Middle frontal gyrus (tissue), 1 donor: ENCODE measurements around the gene NXPE4.
"Not testable (repeated sequence)": the region's sequence is repeated elsewhere in the genome, so short reads cannot be mapped to it uniquely, and the experiment has no call there.

ENCODE experiments used
- DNase-seq: peaks from one replicate; pipeline ENCODE4 v3.0.0-alpha.2; 2015; ENCODE audit warnings: low spot score; ENCODE audit errors: extremely low spot score

Gene NXPE4

GRCh38 chr11:114595571-114595970, at the start of gene NXPE4:
NXPE4 (minus strand) TSS chr11:114595786; CDS start chr11:114594759, 1,027 bp downstream.
- no peak for DNase-seq

- DNase-seq, result not testable (repeated sequence)
Measured at GRCh38 chr11:114639440-114639839, 43.9 kb upstream of the NXPE4 start.

- DNase-seq, result not testable (repeated sequence)
Measured at GRCh38 chr11:114631445-114631965, 35.9 kb upstream of the NXPE4 start.

- no peak for DNase-seq
Measured at GRCh38 chr11:114625294-114625693, 29.7 kb upstream of the NXPE4 start.

- DNase-seq, result no peak
Measured at GRCh38 chr11:114624455-114625207, 29.0 kb upstream of the NXPE4 start.

- DNase-seq, result no peak
Measured at GRCh38 chr11:114623720-114624119, 28.1 kb upstream of the NXPE4 start.

GRCh38 chr11:114622858-114623257, 27.3 kb upstream of the NXPE4 start:
- DNase-seq, result no peak

- DNase-seq, result no peak
Measured at GRCh38 chr11:114621950-114622809, 26.6 kb upstream of the NXPE4 start.

- DNase-seq, result no peak
Measured at GRCh38 chr11:114621072-114621471, 25.5 kb upstream of the NXPE4 start.

GRCh38 chr11:114619659-114620173, 24.1 kb upstream of the NXPE4 start:
- no peak for DNase-seq

GRCh38 chr11:114618139-114618538, 22.6 kb upstream of the NXPE4 start:
- no peak for DNase-seq

GRCh38 chr11:114617157-114618124, 21.9 kb upstream of the NXPE4 start:
- no peak for DNase-seq

- DNase-seq, result no peak
Measured at GRCh38 chr11:114616516-114616915, 20.9 kb upstream of the NXPE4 start.

GRCh38 chr11:114615448-114616361, 20.1 kb upstream of the NXPE4 start:
- DNase-seq, result no peak

- no peak for DNase-seq
Measured at GRCh38 chr11:114614127-114614720, 18.6 kb upstream of the NXPE4 start.

GRCh38 chr11:114613094-114613493, 17.5 kb upstream of the NXPE4 start:
- DNase-seq, result not testable (repeated sequence)

GRCh38 chr11:114612686-114613085, 17.1 kb upstream of the NXPE4 start:
- no peak for DNase-seq

GRCh38 chr11:114612199-114612598, 16.6 kb upstream of the NXPE4 start:
- DNase-seq, result not testable (repeated sequence)
